Measurements from ENCODE around the gene CSAG2.
"Not testable (repeated sequence)": the region's sequence is repeated elsewhere in the genome, so short reads cannot be mapped to it uniquely, and the experiment has no call there.

Gene CSAG2

GRCh38 chrX:152713815-152714787, 5.0 kb upstream of the CSAG2 start, which contains the start of gene MAGEA2B:
Gene MAGEA2B (plus strand): TSS chrX:152714628. CDS start chrX:152717107, 2,479 bp downstream.
- not testable (repeated sequence) for H3K27me3 ChIP-seq (ENCODE audit: low read depth, low read length); H3K27ac ChIP-seq (ENCODE audit: low read length); H3K4me3 ChIP-seq (ENCODE audit: low read depth in 1 of 2, low read length in 2 of 2); H3K9me3 ChIP-seq (ENCODE audit: control insufficient read depth in 1 of 2, low read length in 2 of 2); H3K36me3 ChIP-seq (ENCODE audit: control insufficient read depth in 1 of 2, insufficient read depth in 2 of 2, low read length in 2 of 2); H3K4me1 ChIP-seq (ENCODE audit: control insufficient read depth in 1 of 2, insufficient read depth in 2 of 2, low read length in 2 of 2)

- H3K27ac ChIP-seq (ENCODE audit: low read length); H3K27me3 ChIP-seq (ENCODE audit: low read depth, low read length); H3K4me1 ChIP-seq (ENCODE audit: control insufficient read depth in 1 of 2, insufficient read depth in 2 of 2, low read length in 2 of 2); H3K4me3 ChIP-seq (ENCODE audit: low read depth in 1 of 2, low read length in 2 of 2); H3K36me3 ChIP-seq (ENCODE audit: control insufficient read depth in 1 of 2, insufficient read depth in 2 of 2, low read length in 2 of 2); H3K9me3 ChIP-seq (ENCODE audit: control insufficient read depth in 1 of 2, low read length in 2 of 2): not testable (repeated sequence)
These were observed 4.1 kb upstream of the CSAG2 start for GRCh38 chrX:152713195-152713594.

GRCh38 chrX:152706500-152706899, 2.6 kb downstream of the CSAG2 start:
- H3K27me3 ChIP-seq (ENCODE audit: low read depth, low read length); H3K27ac ChIP-seq (ENCODE audit: low read length); H3K4me1 ChIP-seq (ENCODE audit: control insufficient read depth in 1 of 2, insufficient read depth in 2 of 2, low read length in 2 of 2); H3K4me3 ChIP-seq (ENCODE audit: low read depth in 1 of 2, low read length in 2 of 2); H3K9me3 ChIP-seq (ENCODE audit: control insufficient read depth in 1 of 2, low read length in 2 of 2); H3K36me3 ChIP-seq (ENCODE audit: control insufficient read depth in 1 of 2, insufficient read depth in 2 of 2, low read length in 2 of 2): not testable (repeated sequence)

GRCh38 chrX:152700390-152700789, 8.7 kb downstream of the CSAG2 start:
- not testable (repeated sequence) for H3K27me3 ChIP-seq (ENCODE audit: low read depth, low read length); H3K4me1 ChIP-seq (ENCODE audit: control insufficient read depth in 1 of 2, insufficient read depth in 2 of 2, low read length in 2 of 2); H3K27ac ChIP-seq (ENCODE audit: low read length); H3K9me3 ChIP-seq (ENCODE audit: control insufficient read depth in 1 of 2, low read length in 2 of 2); H3K4me3 ChIP-seq (ENCODE audit: low read depth in 1 of 2, low read length in 2 of 2); H3K36me3 ChIP-seq (ENCODE audit: control insufficient read depth in 1 of 2, insufficient read depth in 2 of 2, low read length in 2 of 2)

- H3K4me1 ChIP-seq (ENCODE audit: control insufficient read depth in 1 of 2, insufficient read depth in 2 of 2, low read length in 2 of 2); H3K9me3 ChIP-seq (ENCODE audit: control insufficient read depth in 1 of 2, low read length in 2 of 2): not testable (repeated sequence)
These were observed 10.8 kb downstream of the CSAG2 start, which contains the start of gene MAGEA3 for GRCh38 chrX:152697952-152698931. Gene MAGEA3 (plus strand): TSS chrX:152698794. CDS start chrX:152700833, 2,039 bp downstream.

GRCh38 chrX:152681012-152681411, 28.1 kb downstream of the CSAG2 start:
- H3K4me3 ChIP-seq (ENCODE audit: low read depth in 1 of 2, low read length in 2 of 2); H3K27me3 ChIP-seq (ENCODE audit: low read depth, low read length); H3K27ac ChIP-seq (ENCODE audit: low read length); H3K9me3 ChIP-seq (ENCODE audit: control insufficient read depth in 1 of 2, low read length in 2 of 2); H3K36me3 ChIP-seq (ENCODE audit: control insufficient read depth in 1 of 2, insufficient read depth in 2 of 2, low read length in 2 of 2); H3K4me1 ChIP-seq (ENCODE audit: control insufficient read depth in 1 of 2, insufficient read depth in 2 of 2, low read length in 2 of 2): not testable (repeated sequence)

More at GRCh38 chrX:152697952-152698931, 10.8 kb downstream of the CSAG2 start, which contains the start of gene MAGEA3:
- not testable (repeated sequence) for H3K4me3 ChIP-seq (ENCODE audit: low read depth in 1 of 2, low read length in 2 of 2); H3K27me3 ChIP-seq (ENCODE audit: low read depth, low read length); H3K36me3 ChIP-seq (ENCODE audit: control insufficient read depth in 1 of 2, insufficient read depth in 2 of 2, low read length in 2 of 2); H3K27ac ChIP-seq (ENCODE audit: low read length)

- not testable (repeated sequence) for H3K36me3 ChIP-seq (ENCODE audit: control insufficient read depth in 1 of 2, insufficient read depth in 2 of 2, low read length in 2 of 2); H3K27me3 ChIP-seq (ENCODE audit: low read depth, low read length); H3K27ac ChIP-seq (ENCODE audit: low read length); H3K4me1 ChIP-seq (ENCODE audit: control insufficient read depth in 1 of 2, insufficient read depth in 2 of 2, low read length in 2 of 2); H3K4me3 ChIP-seq (ENCODE audit: low read depth in 1 of 2, low read length in 2 of 2); H3K9me3 ChIP-seq (ENCODE audit: control insufficient read depth in 1 of 2, low read length in 2 of 2)
These were observed 34.4 kb downstream of the CSAG2 start for GRCh38 chrX:152674652-152675051.

- no peak overlapping the region for H3K4me3 ChIP-seq (ENCODE audit: low read depth in 1 of 2, low read length in 2 of 2)
- H3K27ac ChIP-seq (ENCODE audit: low read length): no peak overlapping the region
- no peaks in the 10 kb centered on the region for H3K9me3 ChIP-seq (ENCODE audit: control insufficient read depth in 1 of 2, low read length in 2 of 2)
- H3K27me3 ChIP-seq (ENCODE audit: low read depth, low read length): no peaks in the 10 kb centered on the region
- H3K4me1 ChIP-seq (ENCODE audit: control insufficient read depth in 1 of 2, insufficient read depth in 2 of 2, low read length in 2 of 2): no peaks in the 10 kb centered on the region
- no peaks in the 10 kb centered on the region for H3K36me3 ChIP-seq (ENCODE audit: control insufficient read depth in 1 of 2, insufficient read depth in 2 of 2, low read length in 2 of 2)
These were observed 34.9 kb downstream of the CSAG2 start for GRCh38 chrX:152674135-152674534.

- H3K27me3 ChIP-seq (ENCODE audit: low read depth, low read length): no peaks in the 10 kb centered on the region
- no peaks in the 10 kb centered on the region for H3K36me3 ChIP-seq (ENCODE audit: control insufficient read depth in 1 of 2, insufficient read depth in 2 of 2, low read length in 2 of 2)
- H3K4me3 ChIP-seq (ENCODE audit: low read depth in 1 of 2, low read length in 2 of 2): no peak overlapping the region
- H3K9me3 ChIP-seq (ENCODE audit: control insufficient read depth in 1 of 2, low read length in 2 of 2): peaks cover 0 to 9% of the 10 kb centered on the region in 2 donors
- no peaks in the 10 kb centered on the region for H3K4me1 ChIP-seq (ENCODE audit: control insufficient read depth in 1 of 2, insufficient read depth in 2 of 2, low read length in 2 of 2)
- H3K27ac ChIP-seq (ENCODE audit: low read length): no peak overlapping the region
These were observed 46.0 kb downstream of the CSAG2 start for GRCh38 chrX:152663086-152663485.

GRCh38 chrX:152658302-152658701, 50.8 kb downstream of the CSAG2 start:
- Histone ChIP-seq H3K9me3 (ENCODE audit: control insufficient read depth in 1 of 2, low read length in 2 of 2) (no peaks in the 10 kb centered on the region), H3K36me3 (ENCODE audit: control insufficient read depth in 1 of 2, insufficient read depth in 2 of 2, low read length in 2 of 2) (no peaks in the 10 kb centered on the region), H3K27me3 (ENCODE audit: low read depth, low read length) (no peaks in the 10 kb centered on the region), H3K4me3 (ENCODE audit: low read depth in 1 of 2, low read length in 2 of 2) (no peak overlapping the region), H3K27ac (ENCODE audit: low read length) (no peak overlapping the region), H3K4me1 (ENCODE audit: control insufficient read depth in 1 of 2, insufficient read depth in 2 of 2, low read length in 2 of 2) (no peaks in the 10 kb centered on the region)

Data from muscle layer of duodenum (tissue), 2 donors.